Measurements from ENCODE around the gene TMEM150B.

DNA sequence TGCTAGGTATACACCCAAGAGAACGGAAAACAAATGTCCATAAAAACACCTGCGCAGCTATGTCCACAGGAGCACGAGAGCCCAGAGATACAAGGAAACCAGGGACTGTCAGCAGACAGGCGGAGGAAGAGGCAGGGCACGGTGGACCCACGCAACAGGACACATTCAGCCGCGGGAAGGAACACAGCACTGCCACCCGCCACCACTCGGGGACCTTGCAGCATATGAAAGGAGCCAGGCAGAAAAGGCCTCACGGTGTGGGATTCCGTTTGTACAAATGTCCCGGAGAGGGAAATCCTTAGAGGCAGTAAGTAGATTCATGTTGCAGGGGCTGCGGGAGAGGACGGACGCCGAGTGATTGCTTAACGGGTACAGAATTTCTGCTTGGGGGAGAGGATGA is 53.0 kb downstream of the TMEM150B start:
- TF ChIP-seq POLR2A (IDR thresholded peaks at IDR 0.05), result no peak
- TF ChIP-seq, protein P1, sequence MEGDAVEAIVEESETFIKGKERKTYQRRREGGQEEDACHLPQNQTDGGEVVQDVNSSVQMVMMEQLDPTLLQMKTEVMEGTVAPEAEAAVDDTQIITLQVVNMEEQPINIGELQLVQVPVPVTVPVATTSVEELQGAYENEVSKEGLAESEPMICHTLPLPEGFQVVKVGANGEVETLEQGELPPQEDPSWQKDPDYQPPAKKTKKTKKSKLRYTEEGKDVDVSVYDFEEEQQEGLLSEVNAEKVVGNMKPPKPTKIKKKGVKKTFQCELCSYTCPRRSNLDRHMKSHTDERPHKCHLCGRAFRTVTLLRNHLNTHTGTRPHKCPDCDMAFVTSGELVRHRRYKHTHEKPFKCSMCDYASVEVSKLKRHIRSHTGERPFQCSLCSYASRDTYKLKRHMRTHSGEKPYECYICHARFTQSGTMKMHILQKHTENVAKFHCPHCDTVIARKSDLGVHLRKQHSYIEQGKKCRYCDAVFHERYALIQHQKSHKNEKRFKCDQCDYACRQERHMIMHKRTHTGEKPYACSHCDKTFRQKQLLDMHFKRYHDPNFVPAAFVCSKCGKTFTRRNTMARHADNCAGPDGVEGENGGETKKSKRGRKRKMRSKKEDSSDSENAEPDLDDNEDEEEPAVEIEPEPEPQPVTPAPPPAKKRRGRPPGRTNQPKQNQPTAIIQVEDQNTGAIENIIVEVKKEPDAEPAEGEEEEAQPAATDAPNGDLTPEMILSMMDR (IDR thresholded peaks at IDR 0.05), result no peak

Data from adrenal gland (tissue), 5 donors.